ENCODE data around the gene TNNI2. TPM values are rescaled to one million over a fixed set of nuclear protein-coding genes. Genes with fewer than 3 reads are reported as not detected.
"Not testable (repeated sequence)": the region's sequence is repeated elsewhere in the genome, so short reads cannot be mapped to it uniquely, and the experiment has no call there.

TNNI2 gene
- total and polyA plus RNA-seq, 5 donors from 2014 or later = not detected

GRCh38 chr11:1872267-1872985 lies 33.6 kb downstream of the TNNI2 start:
- H3K4me3 Mint-ChIP-seq = peak overlapping the region in 1 of 4 donors; percentile 51
- DNase-seq = no peak

DNA sequence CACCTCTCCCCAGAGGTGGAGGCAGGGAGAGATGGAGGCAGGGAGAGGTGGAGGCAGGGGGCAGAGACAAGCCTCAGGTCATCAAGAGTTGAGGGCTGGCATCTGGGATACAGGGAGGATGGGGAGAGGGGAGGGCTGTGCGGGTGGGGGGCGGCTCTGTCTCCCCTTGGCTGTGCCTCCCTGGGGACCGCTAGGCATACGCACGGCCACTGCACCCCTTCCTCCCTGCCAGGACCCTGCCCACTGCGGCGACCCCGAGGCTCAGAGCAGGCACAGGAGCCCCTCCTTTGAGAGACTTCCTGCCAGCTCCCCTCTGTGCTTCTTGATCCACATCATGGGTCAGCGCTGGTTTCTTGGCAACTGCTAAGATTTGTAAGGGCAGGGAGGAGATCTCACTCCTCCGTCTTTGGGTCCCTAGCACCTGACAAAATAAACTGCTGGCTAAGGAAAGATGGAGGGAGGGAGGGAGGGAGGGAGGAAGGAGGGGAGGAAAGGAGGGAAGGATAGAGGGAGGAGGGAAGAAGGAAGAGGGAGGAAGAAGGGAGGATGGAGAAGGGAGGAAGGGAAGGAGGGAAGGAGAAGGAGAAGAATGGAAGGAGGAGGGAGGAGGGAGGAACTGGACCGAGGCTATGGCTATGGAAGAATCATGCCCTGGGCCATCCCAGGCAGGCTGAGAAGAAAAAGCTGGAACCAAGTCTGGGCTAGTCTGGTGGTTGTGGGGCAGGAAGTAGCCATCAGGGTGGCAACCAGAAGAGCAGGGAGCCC lies 34.4 kb downstream of the TNNI2 start:
- Histone ChIP-seq H3K4me1 (ENCODE audit: control insufficient read depth, insufficient read depth, low read length, poor library complexity, severe bottlenecking) (peaks cover 65% of the 10 kb centered on the region), H3K27ac (ENCODE audit: insufficient read depth, low read length, poor library complexity, severe bottlenecking) (peak overlapping the region; percentile 47), H3K27me3 (ENCODE audit: control insufficient read depth, insufficient read depth, low read length) (no peaks in the 10 kb centered on the region), H3K4me3 (ENCODE audit: low read depth, low read length) (no peak overlapping the region), H3K9me3 (ENCODE audit: control insufficient read depth in 2 of 2, low read length in 2 of 2) (no peaks in the 10 kb centered on the region), H3K36me3 (ENCODE audit: control insufficient read depth, insufficient read depth, low read length) (no peaks in the 10 kb centered on the region)
- Mint-ChIP-seq H3K4me1 (peaks cover 0 to 60% (median 17%) of the 10 kb centered on the region in 4 donors), H3K36me3 (no peaks in the 10 kb centered on the region), H3K27ac (peak overlapping the region in 1 of 3 donors; percentile 80), H3K4me3 (no peak overlapping the region), H3K9me3 (no peaks in the 10 kb centered on the region), H3K27me3 (no peaks in the 10 kb centered on the region)
- ATAC-seq (ENCODE audit: low read depth in 2 of 2) (no peak), DNase-seq (no peak)

More at GRCh38 chr11:1872267-1872985, 33.6 kb downstream of the TNNI2 start:
- ATAC-seq (ENCODE audit: low read depth in 2 of 2) = no peak
- Mint-ChIP-seq H3K36me3 (no peaks in the 10 kb centered on the region), H3K27ac (peak overlapping the region; percentile 10 to 80 (median 14)), H3K9me3 (no peaks in the 10 kb centered on the region), H3K27me3 (no peaks in the 10 kb centered on the region), H3K4me1 (peaks cover 0 to 62% (median 14%) of the 10 kb centered on the region in 4 donors)
- Histone ChIP-seq H3K36me3 (ENCODE audit: control insufficient read depth, insufficient read depth, low read length) (no peaks in the 10 kb centered on the region), H3K9me3 (ENCODE audit: control insufficient read depth in 2 of 2, low read length in 2 of 2) (no peaks in the 10 kb centered on the region), H3K4me3 (ENCODE audit: low read depth, low read length) (no peak overlapping the region), H3K27me3 (ENCODE audit: control insufficient read depth, insufficient read depth, low read length) (no peaks in the 10 kb centered on the region), H3K27ac (ENCODE audit: insufficient read depth, low read length, poor library complexity, severe bottlenecking) (peak overlapping the region; percentile 47), H3K4me1 (ENCODE audit: control insufficient read depth, insufficient read depth, low read length, poor library complexity, severe bottlenecking) (peaks cover 71% of the 10 kb centered on the region)

DNA sequence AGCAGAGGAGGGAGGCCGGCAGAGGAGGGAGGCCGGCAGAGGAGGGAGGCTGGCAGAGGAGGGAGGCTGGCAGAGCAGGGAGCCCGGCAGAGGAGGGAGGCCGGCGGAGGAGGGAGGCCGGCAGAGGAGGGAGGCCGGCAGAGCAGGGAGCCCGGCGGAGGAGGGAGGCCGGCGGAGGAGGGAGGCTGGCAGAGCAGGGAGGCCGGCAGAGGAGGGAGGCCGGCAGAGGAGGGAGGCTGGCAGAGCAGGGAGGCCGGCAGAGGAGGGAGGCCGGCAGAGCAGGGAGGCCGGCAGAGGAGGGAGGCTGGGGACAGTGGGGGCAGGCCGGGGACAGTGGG lies 35.0 kb downstream of the TNNI2 start:
- H3K9me3 Mint-ChIP-seq; DNase-seq; H3K36me3 ChIP-seq (ENCODE audit: control insufficient read depth, insufficient read depth, low read length); H3K27ac ChIP-seq (ENCODE audit: insufficient read depth, low read length, poor library complexity, severe bottlenecking); ATAC-seq (ENCODE audit: low read depth in 2 of 2); H3K36me3 Mint-ChIP-seq; H3K9me3 ChIP-seq (ENCODE audit: control insufficient read depth in 2 of 2, low read length in 2 of 2); H3K4me3 ChIP-seq (ENCODE audit: low read depth, low read length); H3K4me3 Mint-ChIP-seq; H3K27me3 Mint-ChIP-seq; H3K27ac Mint-ChIP-seq; H3K27me3 ChIP-seq (ENCODE audit: control insufficient read depth, insufficient read depth, low read length): not testable (repeated sequence)
- H3K4me1 Mint-ChIP-seq = peaks cover 0 to 60% (median 17%) of the 10 kb centered on the region in 4 donors
- H3K4me1 ChIP-seq (ENCODE audit: control insufficient read depth, insufficient read depth, low read length, poor library complexity, severe bottlenecking) = peaks cover 65% of the 10 kb centered on the region

- H3K36me3 ChIP-seq (ENCODE audit: control insufficient read depth, insufficient read depth, low read length); H3K27me3 ChIP-seq (ENCODE audit: control insufficient read depth, insufficient read depth, low read length); H3K27me3 Mint-ChIP-seq; H3K4me3 ChIP-seq (ENCODE audit: low read depth, low read length); H3K27ac ChIP-seq (ENCODE audit: insufficient read depth, low read length, poor library complexity, severe bottlenecking); H3K4me3 Mint-ChIP-seq; ATAC-seq (ENCODE audit: low read depth in 2 of 2); H3K9me3 Mint-ChIP-seq; DNase-seq; H3K36me3 Mint-ChIP-seq; H3K27ac Mint-ChIP-seq; H3K9me3 ChIP-seq (ENCODE audit: control insufficient read depth in 2 of 2, low read length in 2 of 2): not testable (repeated sequence)
- peaks cover 0 to 58% (median 13%) of the 10 kb centered on the region in 4 donors for H3K4me1 Mint-ChIP-seq
- peaks cover 62% of the 10 kb centered on the region for H3K4me1 ChIP-seq (ENCODE audit: control insufficient read depth, insufficient read depth, low read length, poor library complexity, severe bottlenecking)
Measured at GRCh38 chr11:1874441-1875092, 35.8 kb downstream of the TNNI2 start.

DNA sequence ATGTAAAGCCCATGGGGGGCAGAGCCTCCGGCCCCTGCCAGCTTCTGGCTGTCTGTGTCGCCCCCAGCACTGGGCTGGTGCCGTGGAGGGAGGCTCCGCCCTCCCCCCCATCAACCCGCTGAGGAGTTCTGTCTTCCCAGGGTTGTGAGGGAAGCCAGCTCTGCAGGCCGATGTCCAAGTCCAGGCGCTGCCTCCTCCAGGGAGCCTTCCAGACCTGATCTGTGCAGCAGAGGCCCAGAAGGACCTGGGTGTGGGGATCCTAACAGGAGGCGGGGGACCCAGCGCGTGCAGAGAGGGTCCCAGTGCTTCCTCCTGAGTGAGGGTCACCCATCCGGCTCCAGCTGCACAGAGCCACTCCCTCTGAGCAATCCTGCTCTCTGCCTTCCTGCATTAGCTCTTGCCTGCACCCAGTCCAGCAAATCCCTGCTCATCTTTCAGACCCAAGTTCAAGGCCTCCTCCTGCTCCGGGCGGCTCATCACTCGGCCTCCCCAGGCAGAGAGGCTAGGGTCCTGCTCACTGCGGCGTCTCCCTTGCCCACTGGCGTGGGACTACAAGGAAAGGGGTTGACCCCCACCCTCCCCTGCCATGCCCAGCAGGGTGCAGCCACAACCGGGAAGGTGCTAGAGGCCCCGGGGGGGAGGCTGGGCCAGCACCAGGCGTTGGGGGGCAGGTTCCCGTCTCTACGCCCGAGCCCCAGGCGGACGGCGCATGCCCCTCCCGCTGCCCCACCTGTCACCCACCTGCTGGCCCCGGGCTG lies 36.5 kb downstream of the TNNI2 start:
- Histone ChIP-seq H3K4me3 (ENCODE audit: low read depth, low read length) (no peak overlapping the region), H3K4me1 (ENCODE audit: control insufficient read depth, insufficient read depth, low read length, poor library complexity, severe bottlenecking) (peaks cover 56% of the 10 kb centered on the region), H3K36me3 (ENCODE audit: control insufficient read depth, insufficient read depth, low read length) (no peaks in the 10 kb centered on the region), H3K27me3 (ENCODE audit: control insufficient read depth, insufficient read depth, low read length) (no peaks in the 10 kb centered on the region), H3K9me3 (ENCODE audit: control insufficient read depth in 2 of 2, low read length in 2 of 2) (no peaks in the 10 kb centered on the region), H3K27ac (ENCODE audit: insufficient read depth, low read length, poor library complexity, severe bottlenecking) (no peak overlapping the region)
- peak overlapping the region in 2 of 3 donors; percentile 59 to 90 for H3K27ac Mint-ChIP-seq
- ATAC-seq (ENCODE audit: low read depth in 2 of 2) = no peak
- no peaks in the 10 kb centered on the region for H3K27me3 Mint-ChIP-seq
- no peaks in the 10 kb centered on the region for H3K9me3 Mint-ChIP-seq
- no peak for DNase-seq
- H3K36me3 Mint-ChIP-seq = no peaks in the 10 kb centered on the region
- H3K4me3 Mint-ChIP-seq = no peak overlapping the region
- H3K4me1 Mint-ChIP-seq = peaks cover 0 to 55% (median 15%) of the 10 kb centered on the region in 4 donors

GRCh38 chr11:1875851-1876301 lies 37.1 kb downstream of the TNNI2 start:
- DNase-seq; H3K27me3 Mint-ChIP-seq; H3K4me3 Mint-ChIP-seq; ATAC-seq (ENCODE audit: low read depth in 2 of 2); H3K9me3 Mint-ChIP-seq; H3K27ac ChIP-seq (ENCODE audit: insufficient read depth, low read length, poor library complexity, severe bottlenecking); H3K27me3 ChIP-seq (ENCODE audit: control insufficient read depth, insufficient read depth, low read length); H3K9me3 ChIP-seq (ENCODE audit: control insufficient read depth in 2 of 2, low read length in 2 of 2); H3K36me3 Mint-ChIP-seq; H3K4me3 ChIP-seq (ENCODE audit: low read depth, low read length); H3K36me3 ChIP-seq (ENCODE audit: control insufficient read depth, insufficient read depth, low read length): not testable (repeated sequence)
- Mint-ChIP-seq H3K4me1 (peaks cover 0 to 55% (median 12%) of the 10 kb centered on the region in 4 donors), H3K27ac (peak overlapping the region in 1 of 3 donors; percentile 5)
- H3K4me1 ChIP-seq (ENCODE audit: control insufficient read depth, insufficient read depth, low read length, poor library complexity, severe bottlenecking) = peaks cover 50% of the 10 kb centered on the region

GRCh38 chr11:1876361-1877063 lies 37.7 kb downstream of the TNNI2 start:
- ATAC-seq (ENCODE audit: low read depth in 2 of 2) = no peak
- no peak overlapping the region for H3K4me3 ChIP-seq (ENCODE audit: low read depth, low read length)
- no peaks in the 10 kb centered on the region for H3K27me3 ChIP-seq (ENCODE audit: control insufficient read depth, insufficient read depth, low read length)
- peak overlapping the region; percentile 14 for H3K27ac ChIP-seq (ENCODE audit: insufficient read depth, low read length, poor library complexity, severe bottlenecking)
- Mint-ChIP-seq H3K27ac (peak overlapping the region in 1 of 3 donors; percentile 46), H3K36me3 (no peaks in the 10 kb centered on the region), H3K4me3 (no peak overlapping the region), H3K27me3 (no peaks in the 10 kb centered on the region), H3K4me1 (peaks cover 0 to 52% (median 8%) of the 10 kb centered on the region in 4 donors), H3K9me3 (no peaks in the 10 kb centered on the region)
- no peaks in the 10 kb centered on the region for H3K9me3 ChIP-seq (ENCODE audit: control insufficient read depth in 2 of 2, low read length in 2 of 2)
- DNase-seq = no peak
- H3K36me3 ChIP-seq (ENCODE audit: control insufficient read depth, insufficient read depth, low read length) = peaks cover 5% of the 10 kb centered on the region
- H3K4me1 ChIP-seq (ENCODE audit: control insufficient read depth, insufficient read depth, low read length, poor library complexity, severe bottlenecking) = peaks cover 44% of the 10 kb centered on the region

Measured in CD4-positive, CD25-positive, alpha-beta regulatory T cell (primary cell).